H1 (cell line): ENCODE data around the gene USHBP1. TPM values are rescaled to one million over a fixed set of nuclear protein-coding genes. Genes with fewer than 3 reads are reported as not detected.
A peak's percentile ranks its signal among the peaks of the same experiment; 100 is the strongest.

Source experiments
- ASH2L ChIP-seq: fragments of 200-600, 300-600 bp; sonication (generic); IDR thresholded peaks from one replicate; pipeline ENCODE4 v1.7.1; 2017; ENCODE audit warnings: low read length
- ATF3 ChIP-seq: IDR thresholded peaks from 2 replicates; pipeline ENCODE4 v1.6.1; 2011; ENCODE audit warnings: low read depth, mild to moderate bottlenecking, low read length; ENCODE audit not compliant: insufficient read depth
- BCL11A ChIP-seq, 2 experiments: IDR thresholded peaks; one replicate each; pipeline ENCODE4 v1.6.1; 2011; ENCODE audit warnings: low read depth in 2 of 2, low read length in 2 of 2, mild to moderate bottlenecking in 2 of 2
- CBX5 ChIP-seq: fragments of 300-800, 300-1000 bp; sonication (generic); IDR thresholded peaks from 2 replicates; pipeline ENCODE4 v1.7.1; 2016; ENCODE audit warnings: antibody characterized with exemption, low read length, low read depth
- CEBPB ChIP-seq: IDR thresholded peaks from 2 replicates; pipeline ENCODE4 v1.6.1; 2012; ENCODE audit warnings: low read depth, low read length
- EP300 ChIP-seq, 2 experiments: IDR thresholded peaks; 1 replicate in 1 of 2; 2 replicates in 1 of 2; pipeline ENCODE4 v1.6.1; 2011 to 2012; ENCODE audit warnings: low read depth in 2 of 2, low read length in 2 of 2, mild to moderate bottlenecking in 2 of 2, borderline replicate concordance in 1 of 2, inconsistent platforms in 1 of 2, moderate library complexity in 1 of 2
- GTF2F1 ChIP-seq: IDR thresholded peaks from 2 replicates; pipeline ENCODE4 v1.6.1; 2012; ENCODE audit warnings: low read depth, low read length, improper control_type of control experiment, borderline replicate concordance
- HDAC2 ChIP-seq, 2 experiments: fragments of 300-600 bp in 1 of 2; sonication (generic) in 1 of 2; IDR thresholded peaks; 2 replicates each; pipeline ENCODE4 v1.6.1; 2011 to 2012; ENCODE audit warnings: low read depth in 2 of 2, low read length in 2 of 2, mild to moderate bottlenecking in 2 of 2, moderate library complexity in 2 of 2, borderline replicate concordance in 1 of 2, inconsistent platforms in 1 of 2
- MAFK ChIP-seq: IDR thresholded peaks from 2 replicates; pipeline ENCODE4 v1.6.1; 2012; ENCODE audit warnings: low read depth, mild to moderate bottlenecking, improper control_type of control experiment, low read length
- NANOG ChIP-seq: IDR thresholded peaks from 2 replicates; pipeline ENCODE4 v1.6.1; 2011; ENCODE audit warnings: low read length, low read depth, mild to moderate bottlenecking, inconsistent platforms; ENCODE audit not compliant: insufficient read depth, poor library complexity, severe bottlenecking
- PHF8 ChIP-seq: fragments of 200-600 bp; sonication (generic); conservative IDR thresholded peaks from 2 replicates; pipeline ENCODE4 v1.7.1; 2012; ENCODE audit warnings: low read depth, mild to moderate bottlenecking, inconsistent platforms, low read length, moderate library complexity
- POLR2AphosphoS5 ChIP-seq: IDR thresholded peaks from 2 replicates; pipeline ENCODE4 v1.6.1; 2011; ENCODE audit warnings: low read depth, low read length
- RXRA ChIP-seq: IDR thresholded peaks from 2 replicates; pipeline ENCODE4 v1.6.1; 2011; ENCODE audit warnings: low read depth, mild to moderate bottlenecking, low read length, moderate library complexity; ENCODE audit not compliant: insufficient read depth
- SIN3A ChIP-seq, 2 experiments: IDR thresholded peaks in 1 of 2; conservative IDR thresholded peaks in 1 of 2; 2 replicates each; pipeline ENCODE4 v1.6.1; 2011 to 2012; ENCODE audit warnings: low read length in 2 of 2, improper control_type of control experiment in 1 of 2, low read depth in 1 of 2, mild to moderate bottlenecking in 1 of 2
- SIRT6 ChIP-seq: IDR thresholded peaks from one replicate; pipeline ENCODE4 v1.7.1; 2012; ENCODE audit warnings: low read length, inconsistent platforms
- SP2 ChIP-seq: IDR thresholded peaks from 2 replicates; pipeline ENCODE4 v1.6.1; 2012; ENCODE audit warnings: mild to moderate bottlenecking, low read length, inconsistent platforms
- SRF ChIP-seq: IDR thresholded peaks from 2 replicates; pipeline ENCODE4 v1.6.1; 2011; ENCODE audit warnings: mild to moderate bottlenecking, low read depth, low read length, moderate library complexity
- SUZ12 ChIP-seq: fragments of 200-600 bp; sonication (generic); IDR thresholded peaks from 2 replicates; pipeline ENCODE4 v1.6.1; 2012; ENCODE audit warnings: mild to moderate bottlenecking, inconsistent platforms, low read length, moderate library complexity, mixed read lengths
- TAF1 ChIP-seq: IDR thresholded peaks from 2 replicates; pipeline ENCODE4 v1.6.1; 2011; ENCODE audit warnings: mild to moderate bottlenecking, low read depth, low read length
- TBP ChIP-seq: IDR thresholded peaks from 2 replicates; pipeline ENCODE4 v1.6.1; 2011; ENCODE audit warnings: low read depth, low read length, improper control_type of control experiment
- USF2 ChIP-seq: IDR thresholded peaks from 2 replicates; pipeline ENCODE4 v1.6.1; 2011; ENCODE audit warnings: low read length, improper control_type of control experiment
- YY1 ChIP-seq: IDR thresholded peaks from 2 replicates; pipeline ENCODE4 v1.6.1; 2011; ENCODE audit warnings: low read depth, mild to moderate bottlenecking, low read length
- polyA plus RNA-seq, 7 experiments: library from polyadenylated mRNA; depleted of rRNA in 3 of 7; stranded (reverse) in 5 of 7; unstranded in 2 of 7; fragments of >200 nt in 5 of 7; fragments of 200-250 nt in 2 of 7; gene quantifications; 1 replicate in 5 of 7; 2 replicates in 1 of 7; 4 replicates in 1 of 7; pipeline versions ENCODE4 v1.2.1 to v1.2.3, GENCODE V29; 2011 to 2013; ENCODE audit warnings: missing spikeins in 2 of 7, mixed read lengths in 2 of 7
- total RNA-seq: library from RNA; stranded (reverse); fragmentation: NEBNext Ultra II Directional; extraction: Animal tissue kit (Norgen Biotek cat#: 25700); gene quantifications from 2 replicates; pipeline ENCODE4 v1.2.1, GENCODE V29; 2021

Gene USHBP1
- total and polyA plus RNA-seq, 2 of the 8 experiments (the other 6 are each of a cell fraction or from before 2014, with no cell fraction given): 5.0 to 7.5 TPM

DNA sequence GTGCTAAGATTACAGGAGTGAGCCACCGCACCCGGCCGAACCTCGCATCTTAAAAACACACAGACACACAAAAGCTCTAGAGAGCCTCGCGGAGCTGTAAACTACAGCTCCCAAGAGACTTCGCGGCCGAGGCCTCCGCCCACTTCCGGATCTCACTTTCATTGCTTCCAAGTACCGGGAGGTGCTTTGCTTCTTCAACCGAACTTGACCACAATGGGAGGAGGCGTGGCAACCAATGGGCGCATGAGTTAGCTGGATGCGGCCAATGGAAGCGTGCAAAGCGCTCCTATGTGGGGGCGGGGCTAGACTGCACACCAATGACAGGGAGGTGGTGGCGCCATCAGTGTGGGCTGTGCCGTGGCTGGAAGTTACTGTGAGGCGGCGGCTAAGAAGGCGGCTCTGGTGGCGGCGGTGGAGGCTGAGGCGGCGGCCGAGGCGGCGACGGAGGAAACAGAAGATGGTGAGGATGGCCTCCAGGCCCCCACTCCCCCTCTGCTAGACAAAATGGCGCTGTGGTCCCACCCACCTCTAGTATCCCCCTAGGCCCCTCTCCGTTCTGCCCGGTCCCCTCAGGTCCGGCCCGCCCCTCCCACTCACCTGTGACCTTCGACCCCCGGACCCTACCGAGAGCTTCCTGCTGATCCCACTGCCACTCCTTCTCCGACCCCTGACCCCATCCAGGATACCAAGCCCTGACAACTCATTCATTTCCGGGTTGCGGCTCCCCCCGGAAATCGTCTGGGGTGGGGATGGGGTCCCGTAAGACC lies 44.8 kb upstream of the USHBP1 start, which contains the start of gene DDA1 (continued):
- TF ChIP-seq NANOG (no peak), YY1 (no peak; the same call in none of the 2 replicates), HDAC2 (IDR thresholded peaks at IDR 0.05; ENCODE audit: borderline replicate concordance in 1 of 2, low read depth in 2 of 2, low read length in 2 of 2) (no peak), MAFK (no peak), EP300 (IDR thresholded peaks at IDR 0.05; ENCODE audit: borderline replicate concordance in 1 of 2, low read depth in 2 of 2, low read length in 2 of 2) (no peak), POLR2AphosphoS5 (peak; percentile 69; the same call in 1 of the 2 replicates), SRF (no peak), PHF8 (peak; percentile 68), GTF2F1 (no peak), SIRT6 (no peak), ATF3 (no peak), USF2 (no peak), ASH2L (no peak), SIN3A (conservative IDR thresholded peaks at IDR 0.05 in 1 of 2, IDR thresholded peaks at IDR 0.05 in 1 of 2; ENCODE audit: low read depth in 1 of 2, low read length in 2 of 2) (peak; percentile 37 to 56; a peak in 2 of 4 replicates), SUZ12 (no peak), TBP (peak; percentile 16; the same call in 1 of the 2 replicates), RXRA (no peak), CBX5 (no peak), CEBPB (peak; percentile 16; the same call in 1 of the 2 replicates), SP2 (peak; percentile 85), TAF1 (peak; percentile 57; the same call in 1 of the 2 replicates), BCL11A (IDR thresholded peaks at IDR 0.05; ENCODE audit: low read depth in 2 of 2, low read length in 2 of 2) (no peak)
